GM19099 (cell line): ENCODE results near the gene RFTN1.
A peak's percentile ranks its signal among the peaks of the same experiment; 100 is the strongest.

Experiments
- POLR2A ChIP-seq: IDR thresholded peaks from 3 replicates; pipeline ENCODE4 v1.6.1; 2011; ENCODE audit warnings: low read depth; ENCODE audit not compliant: insufficient read length; ENCODE audit errors: extremely low read depth

The RFTN1 gene

DNA sequence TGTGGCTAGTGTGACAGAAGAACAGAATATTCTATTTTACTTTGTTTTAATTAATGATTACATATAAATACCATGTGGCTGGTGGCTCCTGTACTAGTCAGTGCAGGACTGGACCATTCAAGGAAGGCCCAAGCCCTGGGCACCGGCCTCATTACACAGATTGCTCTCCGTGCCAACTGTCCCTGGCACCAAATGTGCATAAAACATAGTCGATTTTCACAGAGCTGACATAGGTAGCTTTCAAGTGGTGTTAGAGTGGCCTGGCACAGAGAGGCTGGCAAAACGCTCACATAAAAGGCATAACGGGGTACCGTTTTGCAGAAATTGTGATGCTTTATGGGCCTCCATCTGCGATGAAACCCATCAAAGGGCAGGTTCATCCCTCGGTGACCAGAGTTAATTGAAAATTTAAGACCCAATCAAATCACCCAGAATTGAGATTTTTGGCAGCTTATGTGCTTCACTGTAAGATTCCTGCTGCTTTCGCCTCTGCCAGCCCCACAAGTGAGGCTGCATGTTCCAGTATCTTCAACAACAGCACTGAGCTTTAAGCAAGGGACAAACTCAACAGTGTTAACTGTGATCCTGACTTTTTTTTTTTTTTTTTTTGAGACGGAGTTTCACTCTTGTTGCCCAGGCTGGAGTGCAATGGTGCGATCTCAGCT lies 25.9 kb downstream of the RFTN1 start:
- TF ChIP-seq POLR2A = no peak

- TF ChIP-seq POLR2A = no peak
These were observed 26.5 kb downstream of the RFTN1 start for GRCh38 chr3:16486951-16487480.

GRCh38 chr3:16486201-16486600 lies 27.3 kb downstream of the RFTN1 start:
- no peak for TF ChIP-seq POLR2A

- TF ChIP-seq POLR2A = no peak
These were observed 28.0 kb downstream of the RFTN1 start for GRCh38 chr3:16485395-16485992.

DNA sequence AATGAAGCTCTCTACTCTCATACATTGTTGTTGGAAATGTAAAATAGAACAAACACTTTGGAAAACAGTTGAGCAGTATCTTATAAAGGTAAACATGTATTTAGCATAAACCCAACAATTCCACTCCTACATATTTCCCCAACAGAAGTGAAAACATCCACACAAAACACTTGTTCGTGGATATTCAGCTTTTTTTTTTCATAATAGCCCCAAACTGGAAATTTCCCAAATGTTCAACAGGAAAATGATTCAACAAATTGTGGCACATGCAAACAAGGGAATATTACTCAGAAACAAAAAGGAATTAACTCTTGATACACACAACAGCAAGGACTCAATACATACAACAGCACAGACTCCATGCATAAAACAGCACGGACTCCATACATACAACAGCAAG lies 28.5 kb downstream of the RFTN1 start:
- no peak for TF ChIP-seq POLR2A

DNA sequence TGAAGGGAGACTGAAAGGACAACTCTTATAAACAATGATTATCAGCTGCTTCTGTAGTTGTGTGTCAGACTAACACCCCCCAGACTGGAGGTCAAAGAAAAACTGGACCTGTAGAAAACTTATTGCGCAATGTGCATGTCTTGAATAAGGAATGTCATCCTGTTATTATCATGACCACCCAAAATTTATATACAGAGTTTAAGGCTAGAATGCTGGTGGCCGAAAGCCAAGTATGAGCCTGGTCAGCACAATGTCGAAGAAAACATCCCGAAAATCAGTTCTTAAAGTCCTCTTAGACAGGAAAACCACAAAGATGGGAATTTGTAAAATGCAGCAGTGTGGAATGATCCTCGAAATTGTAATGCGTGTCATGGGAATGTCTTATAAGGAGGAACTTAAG lies 29.3 kb downstream of the RFTN1 start:
- no peak for TF ChIP-seq POLR2A

- no peak for TF ChIP-seq POLR2A
These were observed 30.5 kb downstream of the RFTN1 start for GRCh38 chr3:16482770-16483531.

DNA sequence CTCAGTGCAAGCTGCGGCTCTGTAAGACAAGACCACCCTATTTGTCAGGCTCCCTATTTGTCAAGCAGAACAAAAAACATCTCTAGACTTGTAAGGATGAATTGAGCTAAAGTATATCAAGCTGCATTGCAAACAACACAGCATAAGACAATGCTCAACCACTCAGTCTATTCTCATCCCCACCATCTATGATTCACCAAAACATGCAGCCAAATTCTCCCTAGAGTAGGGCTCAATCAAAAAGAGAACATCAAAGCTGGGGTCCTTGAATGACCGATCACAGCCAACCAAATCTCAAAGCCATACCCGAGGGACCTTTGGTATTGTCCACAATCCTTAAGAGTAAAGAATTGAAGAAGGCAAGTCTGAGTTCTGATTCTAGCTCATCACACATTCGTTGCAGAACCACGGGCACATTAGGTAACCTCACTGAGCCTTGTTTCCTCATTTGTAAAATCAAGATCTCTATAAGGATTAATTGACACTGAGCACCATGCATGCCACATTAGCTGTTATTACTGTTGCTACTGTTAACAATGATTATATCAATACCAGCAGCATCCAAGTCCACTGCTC lies 31.2 kb downstream of the RFTN1 start:
- peak; percentile 26 for TF ChIP-seq POLR2A

DNA sequence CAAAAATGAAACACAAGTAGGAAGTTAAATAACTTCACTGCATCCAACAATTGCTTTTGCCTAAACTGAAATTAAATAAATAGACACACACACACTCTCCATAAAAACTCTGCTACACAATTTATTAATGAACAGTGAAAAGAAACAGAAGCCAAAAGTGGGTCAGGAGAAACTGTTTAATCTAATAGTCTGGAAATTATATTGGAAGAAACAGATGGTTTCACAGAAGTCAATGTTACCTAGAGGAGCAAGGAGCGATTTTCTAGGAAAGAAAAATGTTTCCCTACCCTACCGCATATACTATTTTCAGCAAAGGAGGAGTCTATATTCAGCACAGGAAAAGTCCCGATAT lies 32.0 kb downstream of the RFTN1 start:
- no peak for TF ChIP-seq POLR2A

DNA sequence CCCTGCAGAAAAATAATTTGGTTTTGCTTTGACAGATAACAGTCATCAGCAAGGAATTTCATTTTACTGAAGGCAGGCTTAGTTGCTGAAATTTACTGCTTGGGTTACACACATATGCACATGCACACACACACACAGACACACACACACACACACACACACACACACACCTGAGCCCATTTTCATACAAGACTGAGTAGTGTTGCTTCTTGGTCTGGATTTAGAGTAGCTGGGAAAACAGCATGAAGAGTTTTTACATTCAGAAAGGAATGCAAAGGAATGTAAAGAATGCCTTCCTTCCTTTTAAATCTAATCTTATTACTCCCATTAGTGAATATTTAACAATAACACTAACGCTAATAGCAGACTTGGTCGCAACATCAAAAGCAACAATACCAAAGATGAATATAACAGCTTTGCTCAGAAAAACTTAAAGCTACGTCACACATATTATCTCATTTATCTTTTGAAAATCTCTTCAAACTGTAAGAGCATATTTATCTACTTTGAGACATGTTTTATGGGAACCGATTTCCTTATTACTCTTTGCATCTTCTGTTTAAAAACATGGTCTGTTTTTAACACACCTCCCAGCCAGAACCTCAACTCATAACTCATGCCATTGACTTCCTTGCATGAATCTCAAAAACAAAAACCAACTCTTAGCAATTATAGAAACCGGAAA lies 32.5 kb downstream of the RFTN1 start:
- TF ChIP-seq POLR2A = no peak

DNA sequence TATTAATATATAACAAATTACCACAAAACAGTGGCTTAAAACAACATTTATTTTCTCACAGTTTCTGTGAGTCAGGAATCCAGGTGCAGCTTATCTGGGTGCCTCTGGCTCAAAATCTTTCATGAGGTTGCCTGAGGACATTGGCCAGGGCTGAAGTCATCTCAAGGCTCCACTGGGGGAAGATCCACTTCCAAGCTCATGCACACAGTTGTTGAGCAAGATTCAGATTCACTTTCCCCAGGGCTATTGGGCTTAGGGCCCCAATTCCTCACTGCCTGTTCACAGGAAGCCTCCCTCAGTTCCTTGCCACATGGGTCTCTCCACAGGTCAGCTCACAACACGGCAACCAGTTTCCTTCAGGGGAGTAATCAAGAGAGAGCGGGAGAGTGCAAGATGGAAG lies 35.0 kb downstream of the RFTN1 start:
- TF ChIP-seq POLR2A = no peak

DNA sequence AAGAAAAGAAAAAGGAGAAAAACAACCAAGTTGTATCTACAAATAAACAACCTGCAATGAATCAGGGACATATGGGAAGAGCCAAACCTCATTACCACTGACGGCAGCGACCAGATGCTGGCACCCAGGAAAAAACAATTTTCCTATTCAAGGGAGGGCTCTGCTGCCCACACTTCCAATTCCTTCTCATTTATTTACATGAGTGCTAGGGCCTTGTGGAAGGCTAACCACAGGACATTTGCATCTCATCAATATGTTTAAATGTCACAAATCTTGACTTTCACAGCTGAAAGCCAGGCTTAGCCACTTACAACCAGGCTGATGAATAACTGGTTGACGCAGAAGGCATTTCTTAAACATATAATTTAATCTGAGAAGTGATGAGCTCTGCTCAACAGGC lies 36.0 kb downstream of the RFTN1 start:
- no peak for TF ChIP-seq POLR2A

- TF ChIP-seq POLR2A = no peak
These were observed 36.4 kb downstream of the RFTN1 start for GRCh38 chr3:16477056-16477455.

GRCh38 chr3:16476636-16477035 lies 36.9 kb downstream of the RFTN1 start:
- TF ChIP-seq POLR2A = no peak

DNA sequence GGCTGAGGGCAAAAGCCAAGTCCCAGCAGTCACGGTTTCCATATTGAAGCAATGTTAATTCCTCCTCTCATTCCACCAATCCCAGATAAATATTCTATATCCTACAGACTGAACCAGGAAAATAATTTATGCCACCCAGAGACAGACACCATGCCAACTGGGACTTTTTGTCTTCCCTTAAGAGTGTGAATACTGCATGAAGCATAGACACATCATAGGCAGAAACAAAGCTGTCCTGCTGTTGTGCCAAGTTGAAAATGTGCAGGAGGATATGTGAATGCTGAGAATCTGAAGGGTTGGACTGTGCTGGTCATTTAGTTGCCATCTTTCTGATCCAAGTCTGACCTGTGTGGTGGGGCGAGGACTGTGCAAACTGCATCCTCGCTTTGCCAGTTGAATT lies 37.7 kb downstream of the RFTN1 start:
- TF ChIP-seq POLR2A = no peak

DNA sequence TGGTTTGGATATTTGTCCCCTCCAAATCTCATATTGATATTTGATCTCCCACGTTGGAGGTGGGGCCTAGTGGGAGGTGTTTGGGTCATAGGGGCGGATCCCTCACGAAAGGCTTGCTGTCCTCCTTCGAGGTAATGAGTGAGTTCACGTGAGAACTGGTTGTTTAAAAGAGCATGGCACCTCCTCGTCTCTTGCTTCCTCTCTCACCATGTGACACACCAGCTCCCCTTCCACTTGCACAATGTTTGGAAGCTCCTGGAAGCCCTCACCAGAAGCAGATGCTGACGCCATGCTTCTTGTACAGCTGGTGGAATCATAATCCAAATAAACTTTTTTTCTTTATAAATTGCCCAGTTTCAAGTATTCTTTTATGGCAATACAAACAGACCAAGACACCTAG lies 38.6 kb downstream of the RFTN1 start:
- no peak for TF ChIP-seq POLR2A

- no peak for TF ChIP-seq POLR2A
These were observed 39.3 kb downstream of the RFTN1 start for GRCh38 chr3:16474216-16474615.
